SHP77 treated with DMSO at 0.1 percent for 48 hours (cell line): ENCODE data around the gene LYRM9.
"Not testable (repeated sequence)": the region's sequence is repeated elsewhere in the genome, so short reads cannot be mapped to it uniquely, and the experiment has no call there.

Source experiments
- DNase-seq: peaks from one replicate; lab custom pipeline; 2025; lab: John Stamatoyannopoulos, UW

LYRM9 gene

GRCh38 chr17:27839571-27840405 lies 53.4 kb downstream of the LYRM9 start:
- DNase-seq: not testable (repeated sequence)

GRCh38 chr17:27838607-27839006 lies 54.6 kb downstream of the LYRM9 start:
- DNase-seq: not testable (repeated sequence)

- not testable (repeated sequence) for DNase-seq
Measured at GRCh38 chr17:27837769-27838168, 55.4 kb downstream of the LYRM9 start.

- no peak for DNase-seq
Measured at GRCh38 chr17:27836651-27837050, 56.5 kb downstream of the LYRM9 start.

GRCh38 chr17:27834571-27834970 lies 58.6 kb downstream of the LYRM9 start:
- DNase-seq: no peak

- no peak for DNase-seq
Measured at GRCh38 chr17:27832831-27833230, 60.3 kb downstream of the LYRM9 start.

- not testable (repeated sequence) for DNase-seq
Measured at GRCh38 chr17:27829888-27830287, 63.3 kb downstream of the LYRM9 start.

GRCh38 chr17:27829143-27829711 lies 63.9 kb downstream of the LYRM9 start:
- not testable (repeated sequence) for DNase-seq
